HG02759 (cell line): ENCODE results near the gene TUBB2A.
"Not testable (repeated sequence)": the region's sequence is repeated elsewhere in the genome, so short reads cannot be mapped to it uniquely, and the experiment has no call there.

Source experiments
- ATAC-seq: cut with Tn5 transposase; IDR thresholded peaks from one replicate; pipeline ENCODE4 v1.9.1; 2021; ENCODE audit warnings: mild to moderate bottlenecking, moderate library complexity; ENCODE audit not compliant: unreplicated experiment

The TUBB2A gene

DNA sequence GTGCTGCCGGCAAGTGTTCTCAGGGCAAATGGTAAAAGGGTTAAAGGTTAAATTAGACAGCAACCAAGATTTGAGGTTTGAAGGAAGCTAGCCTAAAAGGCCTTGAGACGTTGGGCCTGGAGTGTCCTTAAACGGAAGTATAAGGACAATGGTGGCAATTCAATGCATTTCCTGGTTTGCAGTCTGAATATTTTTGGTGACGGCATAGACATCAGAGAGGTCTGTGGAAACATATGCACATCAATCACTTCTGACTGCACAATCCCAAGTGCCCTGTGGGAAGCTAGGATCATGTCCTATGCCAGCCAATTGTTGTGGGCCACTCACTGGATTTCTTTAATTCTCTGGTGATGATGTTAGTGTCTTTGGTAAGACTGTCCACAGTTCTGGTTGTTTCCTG is 25.7 kb upstream of the TUBB2A start:
- ATAC-seq, result no peak

DNA sequence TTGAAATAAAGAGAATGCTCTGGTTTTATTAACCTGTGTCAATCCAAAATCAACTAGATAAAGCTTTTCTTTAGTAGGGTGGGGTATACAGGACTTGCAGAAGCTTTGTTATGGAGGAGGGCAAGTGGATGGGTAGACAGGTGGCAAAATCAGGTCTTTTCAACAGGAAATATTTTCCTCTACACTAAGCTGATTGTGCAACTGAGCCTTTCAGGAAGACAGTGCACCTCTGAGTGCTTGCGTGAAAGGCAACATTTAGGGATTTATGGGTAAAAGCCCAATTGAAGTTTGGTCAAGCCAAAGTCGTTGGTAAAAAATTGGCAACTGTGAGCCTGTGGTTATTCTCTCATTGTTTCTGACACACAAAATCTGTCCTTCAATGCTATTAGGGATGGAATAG is 23.8 kb upstream of the TUBB2A start:
- no peak for ATAC-seq

DNA sequence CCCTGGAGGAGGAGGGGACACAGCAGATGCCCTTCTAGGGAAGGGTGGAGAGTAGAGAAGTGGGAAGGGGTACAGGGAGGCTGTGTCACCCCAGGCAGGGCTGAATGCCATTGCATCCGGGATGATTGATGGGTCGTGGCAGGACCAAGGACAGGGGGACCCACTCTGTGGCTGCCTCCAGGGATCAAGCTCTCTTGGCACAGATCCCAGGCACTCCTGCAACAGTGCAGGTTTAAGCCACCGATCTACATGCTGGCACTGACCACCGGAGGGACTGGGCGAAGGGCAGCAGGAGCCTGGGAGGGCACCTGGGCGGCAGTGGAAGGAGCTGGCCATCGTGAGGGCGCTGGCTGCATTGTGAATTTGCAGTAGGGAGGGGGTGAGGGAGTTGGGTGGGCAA is 22.6 kb upstream of the TUBB2A start:
- ATAC-seq, result not testable (repeated sequence)

- ATAC-seq, result not testable (repeated sequence)
Observed at GRCh38 chr6:3178666-3179065, 21.3 kb upstream of the TUBB2A start.

- ATAC-seq, result no peak
Observed at GRCh38 chr6:3176562-3177355, 19.4 kb upstream of the TUBB2A start.

GRCh38 chr6:3175715-3176402 is 18.5 kb upstream of the TUBB2A start:
- ATAC-seq, result no peak

- ATAC-seq, result not testable (repeated sequence)
Observed at GRCh38 chr6:3173636-3174089, 16.3 kb upstream of the TUBB2A start.

DNA sequence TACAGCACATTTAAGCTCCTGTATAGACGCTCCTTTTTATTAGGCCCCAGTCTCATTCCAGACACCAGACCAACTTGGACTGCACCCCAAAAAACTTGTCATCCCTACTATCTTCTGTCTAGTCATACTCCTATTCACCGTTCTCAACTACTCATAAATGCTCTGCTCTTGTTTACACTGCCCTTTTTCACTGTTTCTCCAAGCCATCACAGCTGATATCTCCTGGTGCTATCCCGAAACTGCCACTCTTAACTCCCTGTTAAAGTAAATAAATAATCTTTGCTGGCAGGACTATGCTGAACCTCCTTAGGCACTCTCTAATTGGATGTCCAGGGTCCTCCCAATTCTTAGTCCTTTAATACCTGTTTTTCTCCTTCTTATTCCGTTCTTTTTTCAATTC is 15.4 kb upstream of the TUBB2A start:
- not testable (repeated sequence) for ATAC-seq

- ATAC-seq, result not testable (repeated sequence)
Observed at GRCh38 chr6:3171313-3172175, 14.2 kb upstream of the TUBB2A start.

GRCh38 chr6:3170676-3171075 is 13.3 kb upstream of the TUBB2A start:
- not testable (repeated sequence) for ATAC-seq

DNA sequence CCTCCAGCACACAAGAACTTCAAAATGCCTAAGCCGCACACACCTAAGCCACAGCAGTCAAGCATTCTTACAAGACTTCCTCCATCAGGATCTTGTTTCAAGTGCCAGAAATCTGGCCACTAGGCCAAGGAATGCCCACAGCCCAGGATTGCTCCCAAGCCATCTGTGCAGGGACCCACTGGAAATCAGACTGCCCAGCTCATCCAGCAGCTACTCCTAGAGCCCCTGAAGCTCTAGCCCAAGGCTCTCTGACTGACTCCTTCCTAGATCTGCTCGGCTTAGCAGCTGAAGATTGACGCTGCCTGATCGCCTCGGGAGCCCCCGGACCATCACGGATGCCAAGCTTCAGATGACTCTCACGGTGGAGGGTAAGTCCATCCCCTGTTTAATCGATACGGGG is 10.7 kb upstream of the TUBB2A start:
- not testable (repeated sequence) for ATAC-seq

GRCh38 chr6:3166535-3167225 is 9.3 kb upstream of the TUBB2A start:
- ATAC-seq, result not testable (repeated sequence)

GRCh38 chr6:3165631-3166534 is 8.5 kb upstream of the TUBB2A start:
- no peak for ATAC-seq

- no peak for ATAC-seq
Observed at GRCh38 chr6:3164388-3164787, 7.0 kb upstream of the TUBB2A start.

- ATAC-seq, result no peak
Observed at GRCh38 chr6:3163248-3163594, 5.9 kb upstream of the TUBB2A start.

- peak; percentile 75 for ATAC-seq
Observed at GRCh38 chr6:3162565-3163247, 5.4 kb upstream of the TUBB2A start.

DNA sequence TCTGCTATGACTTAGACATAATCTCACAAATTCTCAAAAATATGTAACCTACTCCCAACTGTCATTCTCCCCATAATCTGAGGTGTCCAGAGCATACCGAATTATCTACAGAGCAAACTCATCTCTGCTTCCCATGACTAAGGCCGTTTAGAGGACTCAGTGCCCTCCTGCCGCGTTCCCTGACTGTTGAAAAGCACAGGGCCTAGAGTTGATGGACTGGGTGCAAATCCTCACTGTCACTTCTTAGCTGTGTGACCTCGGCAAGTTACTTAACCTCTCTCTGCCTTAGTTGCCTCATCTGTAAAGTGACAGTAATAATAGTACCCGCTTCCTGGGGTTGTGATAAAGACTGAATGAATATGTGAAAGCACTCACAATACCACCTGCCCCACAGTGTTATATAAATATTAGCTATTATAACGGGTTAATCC is 4.7 kb upstream of the TUBB2A start:
- ATAC-seq, result no peak

GRCh38 chr6:3159805-3160781 is 2.7 kb upstream of the TUBB2A start:
- no peak for ATAC-seq
